Measurements from ENCODE around the gene EHD3. TPM values are rescaled to one million over a fixed set of nuclear protein-coding genes. Genes with fewer than 3 reads are reported as not detected.

EHD3 gene
- total RNA-seq, 1 experiment from 2014 or later: 1.9 TPM

DNA sequence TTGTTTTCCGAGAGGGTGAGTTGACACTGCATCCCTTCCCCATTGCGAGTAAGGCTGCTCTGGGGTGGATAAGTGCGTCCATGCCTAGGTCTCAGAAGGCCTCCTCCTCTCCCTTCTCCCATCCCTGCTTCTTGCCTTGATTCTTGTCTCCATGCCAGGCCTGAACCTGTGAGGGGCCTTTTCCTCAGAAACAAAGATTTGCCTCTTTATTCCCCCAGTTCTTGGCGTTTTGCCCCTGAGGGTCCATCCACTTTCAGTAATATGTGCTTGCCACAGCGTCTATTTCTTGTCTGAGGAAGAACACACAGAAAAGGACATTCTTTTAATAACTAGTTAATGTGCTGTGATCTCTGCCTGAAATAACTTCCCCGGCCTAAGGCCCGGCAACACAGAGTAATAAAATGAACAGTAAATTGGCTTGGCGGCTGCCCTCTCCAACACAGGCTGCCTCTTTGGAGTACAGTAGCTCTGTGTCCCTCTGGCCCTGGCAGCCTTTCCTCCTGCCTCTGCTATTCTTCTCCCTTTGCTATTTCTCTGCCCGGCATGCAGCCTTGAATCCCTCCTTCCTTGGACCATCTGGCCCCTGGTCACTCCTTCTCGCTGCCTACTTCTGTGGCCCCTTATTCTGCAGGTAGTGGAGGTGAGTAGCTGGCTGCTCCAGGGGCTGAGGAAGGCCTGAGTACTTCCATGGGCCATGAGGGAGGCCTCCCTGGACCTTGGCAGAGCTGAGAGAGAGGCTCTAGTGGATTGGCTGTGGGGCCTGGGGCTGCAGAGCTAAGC, 4.4 kb downstream of the EHD3 start:
- CTCF ChIA-PET: no interaction called here

DNA sequence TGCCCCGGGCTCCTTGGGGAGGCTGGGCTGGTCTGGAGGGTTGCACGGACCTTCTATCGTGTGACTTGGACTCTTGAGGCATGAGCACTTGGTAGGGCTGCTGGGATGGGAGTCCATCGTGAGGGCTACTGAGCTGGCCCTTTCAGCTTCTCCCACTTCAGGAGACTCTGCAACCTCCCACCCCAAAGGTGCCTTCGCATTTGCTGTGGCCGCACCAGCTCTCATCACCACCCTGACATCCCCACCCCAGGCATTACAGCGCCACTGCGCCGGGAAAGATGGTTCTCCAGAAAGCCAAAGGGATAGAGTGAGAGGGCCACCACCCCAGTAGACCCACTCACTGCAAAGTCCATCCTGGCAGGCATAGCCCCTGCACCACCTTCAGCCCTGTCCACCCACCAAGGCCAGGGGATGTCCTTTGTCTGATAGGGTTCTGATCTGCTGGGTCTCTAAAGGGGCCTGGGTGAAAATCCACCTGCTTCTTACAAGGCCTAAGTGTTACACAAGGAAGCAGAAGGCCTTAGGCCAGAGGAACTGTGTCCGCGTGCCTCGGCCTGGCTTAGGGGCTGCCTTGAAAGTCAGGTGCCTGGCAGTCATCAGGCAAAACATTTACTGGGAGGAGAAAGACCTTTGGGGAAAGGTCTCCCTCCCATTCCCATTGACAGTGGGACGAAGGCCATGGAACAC, 5.1 kb downstream of the EHD3 start:
- intact Hi-C loops (cut with micrococcal nuclease; ENCODE audit: unreplicated experiment): no loop called here
- H3K27ac ChIP-seq: no peak overlapping the region
- peaks cover 10% of the 10 kb centered on the region; the same call in 1 of the 2 replicates for H3F3A ChIP-seq (ENCODE audit: insufficient read depth, low read depth)
- no peaks in the 10 kb centered on the region for H3K9me2 ChIP-seq (ENCODE audit: insufficient read depth)
- no peak for DNase-seq
- CTCF ChIA-PET: no interaction called here
- H3K27me3 ChIP-seq (ENCODE audit: insufficient read depth, low read depth): no peaks in the 10 kb centered on the region
- no peak overlapping the region for H2AFZ ChIP-seq
- BruUV-seq (replicated peaks): no TSS peak
- H3K36me3 ChIP-seq (ENCODE audit: low read depth): no peaks in the 10 kb centered on the region
- no peaks in the 10 kb centered on the region for H3K79me2 ChIP-seq (ENCODE audit: low read depth)
- H3K4me2 ChIP-seq: no peak overlapping the region
- H3K4me1 ChIP-seq (replicated peaks; ENCODE audit: insufficient read depth): no peaks in the 10 kb centered on the region
- TF ChIP-seq EZH2 (IDR thresholded peaks at IDR 0.05; ENCODE audit: low read depth): no peak
- TF ChIP-seq, protein P1, sequence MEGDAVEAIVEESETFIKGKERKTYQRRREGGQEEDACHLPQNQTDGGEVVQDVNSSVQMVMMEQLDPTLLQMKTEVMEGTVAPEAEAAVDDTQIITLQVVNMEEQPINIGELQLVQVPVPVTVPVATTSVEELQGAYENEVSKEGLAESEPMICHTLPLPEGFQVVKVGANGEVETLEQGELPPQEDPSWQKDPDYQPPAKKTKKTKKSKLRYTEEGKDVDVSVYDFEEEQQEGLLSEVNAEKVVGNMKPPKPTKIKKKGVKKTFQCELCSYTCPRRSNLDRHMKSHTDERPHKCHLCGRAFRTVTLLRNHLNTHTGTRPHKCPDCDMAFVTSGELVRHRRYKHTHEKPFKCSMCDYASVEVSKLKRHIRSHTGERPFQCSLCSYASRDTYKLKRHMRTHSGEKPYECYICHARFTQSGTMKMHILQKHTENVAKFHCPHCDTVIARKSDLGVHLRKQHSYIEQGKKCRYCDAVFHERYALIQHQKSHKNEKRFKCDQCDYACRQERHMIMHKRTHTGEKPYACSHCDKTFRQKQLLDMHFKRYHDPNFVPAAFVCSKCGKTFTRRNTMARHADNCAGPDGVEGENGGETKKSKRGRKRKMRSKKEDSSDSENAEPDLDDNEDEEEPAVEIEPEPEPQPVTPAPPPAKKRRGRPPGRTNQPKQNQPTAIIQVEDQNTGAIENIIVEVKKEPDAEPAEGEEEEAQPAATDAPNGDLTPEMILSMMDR (conservative IDR thresholded peaks at IDR 0.05): no peak
- no peaks in the 10 kb centered on the region for H3K9me3 ChIP-seq (ENCODE audit: insufficient read depth, low read depth)
- no peak overlapping the region for H3K4me3 ChIP-seq
- POLR2A ChIA-PET (ENCODE audit: unreplicated experiment): no interaction called here
- H4K20me1 ChIP-seq (ENCODE audit: insufficient read depth): no peaks in the 10 kb centered on the region

More for the DNA sequence above, 4.4 kb downstream of the EHD3 start:
- H3K27ac ChIP-seq: no peak overlapping the region
- POLR2A ChIA-PET (ENCODE audit: unreplicated experiment): no interaction called here
- no peaks in the 10 kb centered on the region for H3K9me3 ChIP-seq (ENCODE audit: insufficient read depth, low read depth)
- H3F3A ChIP-seq (ENCODE audit: insufficient read depth, low read depth): peaks cover 10% of the 10 kb centered on the region; the same call in 1 of the 2 replicates
- H3K4me3 ChIP-seq: no peak overlapping the region
- H2AFZ ChIP-seq: no peak overlapping the region
- no peak for DNase-seq
- H4K20me1 ChIP-seq (ENCODE audit: insufficient read depth): no peaks in the 10 kb centered on the region
- H3K9me2 ChIP-seq (ENCODE audit: insufficient read depth): no peaks in the 10 kb centered on the region
- no peaks in the 10 kb centered on the region for H3K79me2 ChIP-seq (ENCODE audit: low read depth)
- no peaks in the 10 kb centered on the region for H3K36me3 ChIP-seq (ENCODE audit: low read depth)
- peaks cover 4% of the 10 kb centered on the region for H3K4me1 ChIP-seq (replicated peaks; ENCODE audit: insufficient read depth)
- TF ChIP-seq EZH2 (IDR thresholded peaks at IDR 0.05; ENCODE audit: low read depth): no peak
- TF ChIP-seq, protein P1 (conservative IDR thresholded peaks at IDR 0.05): no peak
- intact Hi-C loops (cut with micrococcal nuclease; ENCODE audit: unreplicated experiment): no loop called here
- BruUV-seq (replicated peaks): no TSS peak
- H3K27me3 ChIP-seq (ENCODE audit: insufficient read depth, low read depth): no peaks in the 10 kb centered on the region
- H3K4me2 ChIP-seq: no peak overlapping the region

GRCh38 chr2:31239593-31240177, 5.7 kb downstream of the EHD3 start:
- Histone ChIP-seq H3K79me2 (ENCODE audit: low read depth) (no peaks in the 10 kb centered on the region), H4K20me1 (ENCODE audit: insufficient read depth) (no peaks in the 10 kb centered on the region), H3K27me3 (ENCODE audit: insufficient read depth, low read depth) (no peaks in the 10 kb centered on the region), H3F3A (ENCODE audit: insufficient read depth, low read depth) (peaks cover 5% of the 10 kb centered on the region; the same call in 1 of the 2 replicates), H3K27ac (no peak overlapping the region), H2AFZ (no peak overlapping the region), H3K4me3 (no peak overlapping the region), H3K36me3 (ENCODE audit: low read depth) (no peaks in the 10 kb centered on the region), H3K9me3 (ENCODE audit: insufficient read depth, low read depth) (no peaks in the 10 kb centered on the region), H3K4me2 (no peak overlapping the region), H3K4me1 (replicated peaks; ENCODE audit: insufficient read depth) (no peaks in the 10 kb centered on the region), H3K9me2 (ENCODE audit: insufficient read depth) (no peaks in the 10 kb centered on the region)
- TF ChIP-seq, protein P1 (conservative IDR thresholded peaks at IDR 0.05): no peak
- TF ChIP-seq EZH2 (IDR thresholded peaks at IDR 0.05; ENCODE audit: low read depth): no peak
- ChIA-PET POLR2A (ENCODE audit: unreplicated experiment) (no interaction called here), CTCF (no interaction called here)
- no TSS peak for BruUV-seq (replicated peaks)
- DNase-seq: no peak
- intact Hi-C loops (cut with micrococcal nuclease; ENCODE audit: unreplicated experiment): no loop called here
